ENCODE results near the gene MEGF8.
A peak's percentile ranks its signal among the peaks of the same experiment; 100 is the strongest.

The MEGF8 gene

GRCh38 chr19:42288387-42288786 lies 37.0 kb upstream of the MEGF8 start:
- TF ChIP-seq, protein P1, sequence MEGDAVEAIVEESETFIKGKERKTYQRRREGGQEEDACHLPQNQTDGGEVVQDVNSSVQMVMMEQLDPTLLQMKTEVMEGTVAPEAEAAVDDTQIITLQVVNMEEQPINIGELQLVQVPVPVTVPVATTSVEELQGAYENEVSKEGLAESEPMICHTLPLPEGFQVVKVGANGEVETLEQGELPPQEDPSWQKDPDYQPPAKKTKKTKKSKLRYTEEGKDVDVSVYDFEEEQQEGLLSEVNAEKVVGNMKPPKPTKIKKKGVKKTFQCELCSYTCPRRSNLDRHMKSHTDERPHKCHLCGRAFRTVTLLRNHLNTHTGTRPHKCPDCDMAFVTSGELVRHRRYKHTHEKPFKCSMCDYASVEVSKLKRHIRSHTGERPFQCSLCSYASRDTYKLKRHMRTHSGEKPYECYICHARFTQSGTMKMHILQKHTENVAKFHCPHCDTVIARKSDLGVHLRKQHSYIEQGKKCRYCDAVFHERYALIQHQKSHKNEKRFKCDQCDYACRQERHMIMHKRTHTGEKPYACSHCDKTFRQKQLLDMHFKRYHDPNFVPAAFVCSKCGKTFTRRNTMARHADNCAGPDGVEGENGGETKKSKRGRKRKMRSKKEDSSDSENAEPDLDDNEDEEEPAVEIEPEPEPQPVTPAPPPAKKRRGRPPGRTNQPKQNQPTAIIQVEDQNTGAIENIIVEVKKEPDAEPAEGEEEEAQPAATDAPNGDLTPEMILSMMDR (IDR thresholded peaks at IDR 0.05; ENCODE audit: extremely low read depth, missing control alignments) = no peak
- no peak for DNase-seq (ENCODE audit: low spot score)

DNA sequence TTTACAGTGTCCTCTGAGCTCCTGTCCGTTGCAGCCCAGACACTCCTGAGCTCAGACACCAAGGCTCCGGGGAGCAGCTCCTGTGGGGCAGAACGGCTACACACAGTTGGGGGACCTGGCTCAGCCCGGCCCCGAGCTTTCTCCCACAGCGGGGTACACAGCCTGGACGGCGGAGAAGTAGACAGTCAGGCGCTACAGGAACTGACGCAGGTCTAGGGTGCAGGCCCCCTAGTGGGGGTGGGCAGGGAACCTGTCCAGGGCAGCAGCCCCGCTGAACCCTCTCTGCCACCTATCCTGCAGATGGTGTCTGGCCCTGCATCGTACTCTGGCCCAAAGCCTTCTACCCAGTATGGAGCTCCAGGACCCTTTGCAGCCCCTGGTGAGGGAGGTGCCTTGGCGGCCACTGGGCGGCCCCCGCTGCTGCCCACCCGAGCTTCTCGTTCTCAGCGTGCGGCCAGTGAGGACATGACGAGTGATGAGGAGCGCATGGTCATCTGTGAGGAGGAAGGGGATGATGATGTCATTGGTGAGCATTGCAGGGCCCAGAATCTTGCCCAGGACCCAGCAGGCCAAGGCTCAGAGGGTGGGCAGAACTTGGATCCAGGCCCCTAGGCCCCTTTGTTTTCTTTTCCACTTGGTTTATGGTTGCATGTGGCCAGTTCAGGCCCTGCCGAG lies 36.4 kb upstream of the MEGF8 start:
- TF ChIP-seq, protein P1 (IDR thresholded peaks at IDR 0.05; ENCODE audit: extremely low read depth, missing control alignments) = no peak

DNA sequence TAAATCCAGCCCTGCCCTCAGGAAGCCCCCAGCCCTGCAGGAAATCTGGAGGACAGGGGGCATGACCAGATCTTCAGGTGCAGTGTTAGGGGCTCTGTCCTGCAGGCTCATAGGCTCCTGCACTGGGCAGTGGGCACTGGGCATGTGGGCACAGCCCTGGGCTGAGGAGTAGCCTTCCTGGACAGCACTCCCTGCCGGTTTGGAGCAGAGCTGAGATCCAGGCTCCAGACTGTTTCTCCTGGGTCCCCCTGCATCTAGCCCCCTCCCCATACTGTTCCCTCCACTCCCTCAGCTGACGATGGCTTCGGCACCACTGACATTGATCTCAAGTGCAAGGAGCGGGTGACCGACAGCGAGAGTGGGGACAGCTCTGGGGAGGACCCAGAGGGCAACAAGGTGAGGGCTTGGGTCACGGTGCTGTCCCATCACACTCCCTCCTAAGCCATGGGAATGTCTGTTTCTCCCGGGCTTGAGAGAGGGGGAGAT lies 35.8 kb upstream of the MEGF8 start:
- no peak for DNase-seq (ENCODE audit: low spot score)
- TF ChIP-seq, protein P1 (IDR thresholded peaks at IDR 0.05; ENCODE audit: extremely low read depth, missing control alignments) = no peak

More for the DNA sequence above, 36.4 kb upstream of the MEGF8 start:
- DNase-seq (ENCODE audit: low spot score) = no peak

DNA sequence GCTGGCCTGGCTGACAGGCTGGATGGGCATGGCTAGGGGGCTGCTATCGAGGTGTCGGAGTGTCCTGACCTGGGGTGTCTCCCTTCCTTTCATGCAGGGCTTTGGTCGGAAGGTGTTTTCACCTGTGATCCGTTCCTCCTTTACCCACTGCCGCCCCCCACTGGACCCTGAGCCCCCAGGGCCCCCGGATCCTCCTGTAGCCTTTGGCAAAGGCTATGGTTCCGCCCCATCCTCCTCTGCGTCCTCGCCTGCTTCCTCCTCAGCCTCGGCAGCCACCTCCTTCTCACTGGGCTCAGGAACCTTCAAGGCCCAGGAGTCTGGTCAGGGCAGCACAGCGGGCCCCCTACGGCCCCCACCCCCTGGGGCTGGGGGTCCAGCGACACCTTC lies 35.3 kb upstream of the MEGF8 start:
- DNase-seq (ENCODE audit: low spot score) = no peak
- TF ChIP-seq, protein P1 (IDR thresholded peaks at IDR 0.05; ENCODE audit: extremely low read depth, missing control alignments) = no peak

DNA sequence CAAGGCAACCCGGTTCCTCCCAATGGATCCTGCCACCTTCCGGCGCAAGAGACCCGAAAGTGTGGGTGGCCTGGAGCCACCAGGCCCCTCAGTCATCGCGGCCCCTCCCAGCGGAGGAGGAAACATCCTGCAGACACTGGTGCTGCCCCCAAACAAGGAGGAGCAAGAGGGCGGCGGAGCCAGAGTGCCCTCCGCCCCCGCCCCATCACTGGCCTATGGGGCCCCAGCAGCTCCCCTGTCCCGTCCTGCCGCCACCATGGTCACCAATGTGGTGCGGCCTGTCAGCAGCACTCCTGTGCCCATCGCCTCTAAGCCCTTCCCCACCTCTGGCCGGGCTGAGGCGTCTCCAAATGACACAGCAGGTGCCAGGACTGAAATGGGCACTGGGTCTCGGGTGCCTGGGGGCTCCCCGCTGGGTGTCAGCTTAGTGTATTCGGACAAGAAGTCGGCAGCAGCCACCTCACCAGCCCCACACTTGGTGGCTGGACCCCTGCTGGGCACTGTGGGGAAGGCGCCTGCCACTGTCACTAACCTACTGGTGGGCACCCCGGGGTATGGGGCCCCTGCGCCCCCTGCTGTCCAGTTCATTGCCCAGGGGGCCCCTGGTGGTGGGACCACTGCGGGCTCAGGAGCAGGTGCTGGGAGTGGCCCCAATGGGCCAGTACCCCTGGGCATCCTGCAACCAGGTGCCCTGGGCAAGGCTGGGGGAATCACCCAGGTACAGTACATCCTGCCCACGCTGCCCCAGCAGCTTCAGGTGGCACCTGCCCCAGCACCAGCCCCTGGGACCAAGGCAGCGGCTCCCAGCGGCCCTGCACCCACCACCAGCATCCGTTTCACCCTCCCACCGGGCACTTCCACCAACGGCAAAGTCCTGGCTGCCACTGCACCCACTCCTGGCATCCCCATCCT lies 34.7 kb upstream of the MEGF8 start:
- DNase-seq (ENCODE audit: low spot score) = peak; percentile 66

GRCh38 chr19:42291435-42291810 lies 34.0 kb upstream of the MEGF8 start:
- TF ChIP-seq, protein P1 (IDR thresholded peaks at IDR 0.05; ENCODE audit: extremely low read depth, missing control alignments) = no peak
- no peak for DNase-seq (ENCODE audit: low spot score)

More for the DNA sequence above, 34.7 kb upstream of the MEGF8 start:
- TF ChIP-seq, protein P1 (IDR thresholded peaks at IDR 0.05; ENCODE audit: extremely low read depth, missing control alignments) = peak; percentile 30

Data from GM20000 (cell line).